GM12891 (cell line): ENCODE results near the gene HRC.

ENCODE experiments used
- POLR2A ChIP-seq: IDR thresholded peaks from 2 replicates; pipeline ENCODE4 v1.6.1; 2011; ENCODE audit warnings: low read depth, low read length, control low read depth
- POLR2AphosphoS5 ChIP-seq: IDR thresholded peaks from 2 replicates; pipeline ENCODE4 v1.6.1; 2011; ENCODE audit warnings: low read depth, low read length, control low read depth
- SPI1 ChIP-seq: IDR thresholded peaks from 2 replicates; pipeline ENCODE4 v1.6.1; 2011; ENCODE audit warnings: low read depth, low read length, control low read depth

DNA sequence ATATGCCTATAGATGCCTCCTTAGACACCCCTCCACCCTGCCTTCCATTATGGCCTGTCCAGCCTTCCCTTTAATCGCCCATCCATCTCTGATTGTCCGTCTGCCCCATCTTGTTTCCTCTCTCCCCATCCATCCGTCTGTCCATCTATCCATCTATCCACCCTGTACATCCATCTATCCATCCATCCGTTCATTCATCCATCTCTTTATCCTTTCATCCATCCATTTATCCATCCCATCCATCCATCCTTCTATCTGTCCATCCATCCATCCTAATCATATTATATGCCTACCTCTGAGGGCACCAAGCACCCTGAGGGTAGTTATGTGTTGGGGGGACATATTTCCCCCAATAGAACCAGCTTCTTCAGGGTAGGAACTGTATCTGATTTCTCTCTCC is 25.5 kb upstream of the HRC start:
- TF ChIP-seq POLR2A (no peak), SPI1 (no peak), POLR2AphosphoS5 (no peak)
